Tibial artery (tissue), 4 donors: ENCODE measurements around the gene DUSP28.

Experiments used
- DNase-seq, 2 donors: peaks; one replicate each; pipeline ENCODE4 v3.0.0-alpha.2; 2019
- H3K27ac ChIP-seq, 2 donors: fragments of 200-600 bp; sonication (generic) in 1 of 2; 1 replicate in 1 of 2; 2 replicates in 1 of 2; pipeline ENCODE4 v1.5.1; 2018 to 2019; ENCODE audit warnings: mild to moderate bottlenecking in 1 of 2
- H3K27me3 ChIP-seq, 2 donors: fragments of 200-600 bp; sonication (generic) in 1 of 2; one replicate each; pipeline versions ENCODE4 v1.5.1 to v1.6.0; 2016 to 2019
- H3K36me3 ChIP-seq, 3 donors: fragments of 200-600 bp; sonication (generic) in 2 of 3; one replicate each; pipeline ENCODE4 v1.5.1; 2016 to 2019; ENCODE audit warnings: mild to moderate bottlenecking in 2 of 3
- H3K4me1 ChIP-seq, 4 donors: fragments of 200-600 bp; sonication (generic) in 2 of 4; 1 replicate in 3 of 4; 2 replicates in 1 of 4; pipeline ENCODE4 v1.5.1; 2016 to 2019
- H3K4me3 ChIP-seq, 2 donors: fragments of 200-600 bp; sonication (generic) in 1 of 2; 1 replicate in 1 of 2; 2 replicates in 1 of 2; pipeline ENCODE4 v1.5.1; 2018 to 2019; ENCODE audit warnings: mild to moderate bottlenecking in 2 of 2
- H3K9me3 ChIP-seq, 3 donors: fragments of 200-600 bp; sonication (generic) in 1 of 3; one replicate each; pipeline ENCODE4 v1.5.1; 2016 to 2019
- intact Hi-C: fragments of 100-400 bp; cut with DNase I; formaldehyde crosslinking; loops from one replicate; pipeline ENCODE4 v1.15.0; 2023; ENCODE audit warnings: low total_unique reads
- TF ChIP-seq, protein P1 (sequence below), 2 experiments: fragments of 200-600 bp in 1 of 2; fragments of 450-650 bp in 1 of 2; IDR thresholded peaks; one replicate each; pipeline ENCODE4 v1.5.1; 2017 to 2019; ENCODE audit warnings: antibody characterized with exemption in 2 of 2, mild to moderate bottlenecking in 1 of 2, moderate library complexity in 1 of 2

Gene DUSP28

DNA sequence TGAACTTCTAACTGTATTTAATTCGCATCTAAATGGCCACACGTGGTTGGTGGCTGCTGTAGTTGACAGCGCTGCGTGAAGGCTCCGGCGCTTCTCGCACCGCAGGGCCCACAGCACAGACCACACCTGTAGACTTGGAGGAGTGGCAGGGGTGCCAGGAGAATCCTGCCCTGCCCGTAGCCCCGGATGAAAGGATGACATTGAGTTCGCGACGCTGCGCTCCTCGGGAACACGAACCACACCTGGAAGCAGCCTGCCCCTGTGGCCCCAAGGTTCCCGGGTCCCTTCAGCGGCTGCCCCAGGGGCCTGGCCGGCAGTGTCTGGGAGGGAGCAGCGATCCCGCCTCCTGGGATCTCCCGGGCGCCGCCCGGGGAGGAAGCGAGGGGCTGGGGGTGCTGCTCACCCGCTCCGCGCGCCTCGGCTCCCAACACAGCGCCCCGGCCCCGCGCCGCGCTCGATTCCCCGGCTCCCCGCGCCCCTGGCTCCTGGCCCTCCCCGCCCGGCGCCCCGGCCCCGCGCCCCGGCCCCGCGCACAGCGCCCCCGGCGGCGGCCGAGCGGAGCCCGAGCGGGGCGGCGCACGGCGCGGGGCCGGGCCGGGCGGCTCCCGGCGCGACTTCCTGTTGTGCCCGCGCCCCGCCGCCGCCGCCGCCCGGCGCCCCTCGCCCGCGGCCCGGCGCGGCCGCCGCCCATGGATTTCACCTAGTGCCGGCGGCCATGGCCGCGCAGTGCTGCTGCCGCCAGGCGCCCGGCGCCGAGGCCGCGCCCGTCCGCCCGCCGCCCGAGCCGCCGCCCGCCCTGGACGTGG is 7.9 kb downstream of the DUSP28 start, which contains the start of gene RNPEPL1:
Gene RNPEPL1 (plus strand): TSS at position 613 of the 806 bp plus-strand sequence. CDS start 103 bp downstream, at position 716.
- peak; percentile 33 to 76 for DNase-seq
- Histone ChIP-seq H3K27me3 (no peaks in the 10 kb centered on the region), H3K4me3 (peak within 1 kb of the TSS; percentile 83 to 86), H3K4me1 (peaks cover 5 to 62% (median 44%) of the 10 kb centered on the region in 4 donors), H3K36me3 (peaks cover 0 to 21% (median 6%) of the 10 kb centered on the region in 3 donors), H3K9me3 (no peaks in the 10 kb centered on the region), H3K27ac (peak within 1 kb of the TSS; percentile 94 to 99)
- TF ChIP-seq, protein P1, sequence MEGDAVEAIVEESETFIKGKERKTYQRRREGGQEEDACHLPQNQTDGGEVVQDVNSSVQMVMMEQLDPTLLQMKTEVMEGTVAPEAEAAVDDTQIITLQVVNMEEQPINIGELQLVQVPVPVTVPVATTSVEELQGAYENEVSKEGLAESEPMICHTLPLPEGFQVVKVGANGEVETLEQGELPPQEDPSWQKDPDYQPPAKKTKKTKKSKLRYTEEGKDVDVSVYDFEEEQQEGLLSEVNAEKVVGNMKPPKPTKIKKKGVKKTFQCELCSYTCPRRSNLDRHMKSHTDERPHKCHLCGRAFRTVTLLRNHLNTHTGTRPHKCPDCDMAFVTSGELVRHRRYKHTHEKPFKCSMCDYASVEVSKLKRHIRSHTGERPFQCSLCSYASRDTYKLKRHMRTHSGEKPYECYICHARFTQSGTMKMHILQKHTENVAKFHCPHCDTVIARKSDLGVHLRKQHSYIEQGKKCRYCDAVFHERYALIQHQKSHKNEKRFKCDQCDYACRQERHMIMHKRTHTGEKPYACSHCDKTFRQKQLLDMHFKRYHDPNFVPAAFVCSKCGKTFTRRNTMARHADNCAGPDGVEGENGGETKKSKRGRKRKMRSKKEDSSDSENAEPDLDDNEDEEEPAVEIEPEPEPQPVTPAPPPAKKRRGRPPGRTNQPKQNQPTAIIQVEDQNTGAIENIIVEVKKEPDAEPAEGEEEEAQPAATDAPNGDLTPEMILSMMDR (IDR thresholded peaks at IDR 0.05) = peak in 1 of 2 experiments; percentile 19
- intact Hi-C loops = loop anchor here (10.0 kb wide), 2 partner anchors 133 to 333 kb away; partner anchors contain the start of gene GPC1

GRCh38 chr2:240568678-240569522 is 8.7 kb downstream of the DUSP28 start:
- Histone ChIP-seq H3K27me3 (no peaks in the 10 kb centered on the region), H3K27ac (peak overlapping the region; percentile 68 to 85), H3K9me3 (no peaks in the 10 kb centered on the region), H3K4me3 (peak overlapping the region; percentile 69 to 83), H3K4me1 (peaks cover 5 to 62% (median 44%) of the 10 kb centered on the region in 4 donors), H3K36me3 (peaks cover 0 to 30% (median 12%) of the 10 kb centered on the region in 3 donors)
- TF ChIP-seq, protein P1 (IDR thresholded peaks at IDR 0.05) = no peak
- intact Hi-C loops = loop anchor here (10.0 kb wide), 2 partner anchors 134 to 334 kb away; partner anchors contain the start of gene GPC1
- peak; percentile 41 to 74 for DNase-seq

DNA sequence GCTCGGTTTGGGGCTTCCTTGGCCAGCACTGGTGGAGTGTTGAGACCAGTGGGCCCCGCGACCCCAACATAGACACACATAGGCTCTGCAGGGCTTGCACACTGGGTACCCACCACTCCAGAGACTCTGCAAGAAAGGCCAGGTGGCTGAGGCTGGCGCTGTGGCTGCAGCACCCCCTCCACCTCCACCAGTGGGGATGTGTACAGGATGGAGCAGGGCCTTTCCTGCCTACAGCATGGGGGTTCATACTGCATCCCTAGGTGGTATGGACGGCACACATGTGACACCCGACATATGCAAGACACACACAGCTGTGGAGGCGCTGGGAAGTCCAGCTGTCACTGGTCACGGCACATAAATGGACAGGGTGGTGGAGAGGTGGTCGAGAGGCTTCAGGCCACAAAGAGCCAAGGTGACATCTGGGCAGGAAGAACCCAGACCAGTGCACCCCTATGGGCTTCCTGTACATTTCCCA is 9.4 kb downstream of the DUSP28 start:
- peaks cover 5 to 62% (median 44%) of the 10 kb centered on the region in 4 donors for H3K4me1 ChIP-seq
- H3K27ac ChIP-seq = peak overlapping the region; percentile 68 to 85
- TF ChIP-seq, protein P1 (IDR thresholded peaks at IDR 0.05) = no peak
- intact Hi-C loops = loop anchor here (10.0 kb wide), 2 partner anchors 135 to 335 kb away; partner anchors contain the start of gene GPC1
- peaks cover 0 to 36% (median 19%) of the 10 kb centered on the region in 3 donors for H3K36me3 ChIP-seq
- H3K9me3 ChIP-seq = no peaks in the 10 kb centered on the region
- H3K27me3 ChIP-seq = no peaks in the 10 kb centered on the region
- H3K4me3 ChIP-seq = peak overlapping the region; percentile 69 to 83
- peak in 1 of 2 donors; percentile 18 for DNase-seq

- Histone ChIP-seq H3K4me1 (peaks cover 5 to 59% (median 44%) of the 10 kb centered on the region in 4 donors), H3K4me3 (peak overlapping the region in 1 of 2 donors; percentile 69), H3K27me3 (no peaks in the 10 kb centered on the region), H3K27ac (peak overlapping the region in 1 of 2 donors; percentile 85), H3K36me3 (peaks cover 3 to 41% (median 24%) of the 10 kb centered on the region in 3 donors), H3K9me3 (no peaks in the 10 kb centered on the region)
- TF ChIP-seq, protein P1 (IDR thresholded peaks at IDR 0.05) = no peak
- peak; percentile 17 to 62 for DNase-seq
- intact Hi-C loops = loop anchor here (10.0 kb wide), 2 partner anchors 135 to 335 kb away; partner anchors contain the start of gene GPC1
These were observed 9.9 kb downstream of the DUSP28 start for GRCh38 chr2:240569998-240570530.
